Activated gamma-delta T cell (primary cell): ENCODE measurements around the gene DNPEP.

Experiments
- DNase-seq: peaks from one replicate; lab custom pipeline; 2025; lab: John Stamatoyannopoulos, UW

The DNPEP gene

GRCh38 chr2:219362072-219362471 is 25.6 kb downstream of the DNPEP start:
- DNase-seq = no peak

- no peak for DNase-seq
Observed at GRCh38 chr2:219358170-219359075, 29.3 kb downstream of the DNPEP start.

- DNase-seq = no peak
Observed at GRCh38 chr2:219356834-219357233, 30.9 kb downstream of the DNPEP start.

GRCh38 chr2:219354582-219354981 is 33.1 kb downstream of the DNPEP start:
- DNase-seq = no peak

GRCh38 chr2:219353129-219353528 is 34.6 kb downstream of the DNPEP start:
- no peak for DNase-seq

- DNase-seq = no peak
Observed at GRCh38 chr2:219352448-219353023, 35.2 kb downstream of the DNPEP start.

GRCh38 chr2:219350710-219351221 is 36.9 kb downstream of the DNPEP start:
- DNase-seq = no peak

GRCh38 chr2:219350215-219350614 is 37.5 kb downstream of the DNPEP start:
- DNase-seq = no peak

GRCh38 chr2:219344751-219345430 is 42.8 kb downstream of the DNPEP start:
- no peak for DNase-seq

GRCh38 chr2:219335373-219335786 is 52.3 kb downstream of the DNPEP start:
- no peak for DNase-seq

GRCh38 chr2:219334076-219334475 is 53.6 kb downstream of the DNPEP start:
- no peak for DNase-seq

- no peak for DNase-seq
Observed at GRCh38 chr2:219332542-219332941, 55.2 kb downstream of the DNPEP start, which contains the start of gene RESP18. RESP18 (minus strand) TSS chr2:219332744.

- no peak for DNase-seq
Observed at GRCh38 chr2:219331560-219332213, 56.0 kb downstream of the DNPEP start.

GRCh38 chr2:219327719-219328118 is 60.0 kb downstream of the DNPEP start:
- no peak for DNase-seq

GRCh38 chr2:219325657-219326315 is 61.9 kb downstream of the DNPEP start:
- no peak for DNase-seq

- DNase-seq = no peak
Observed at GRCh38 chr2:219325136-219325535, 62.6 kb downstream of the DNPEP start.

- DNase-seq = no peak
Observed at GRCh38 chr2:219323434-219323833, 64.3 kb downstream of the DNPEP start.
